ENCODE results near the gene PCDHB6. TPM values are rescaled to one million over a fixed set of nuclear protein-coding genes. Genes with fewer than 3 reads are reported as not detected.
A peak's percentile ranks its signal among the peaks of the same experiment; 100 is the strongest.

Gene PCDHB6
- total RNA-seq, 2 donors from 2014 or later, result 0.66 to 2.0 TPM

DNA sequence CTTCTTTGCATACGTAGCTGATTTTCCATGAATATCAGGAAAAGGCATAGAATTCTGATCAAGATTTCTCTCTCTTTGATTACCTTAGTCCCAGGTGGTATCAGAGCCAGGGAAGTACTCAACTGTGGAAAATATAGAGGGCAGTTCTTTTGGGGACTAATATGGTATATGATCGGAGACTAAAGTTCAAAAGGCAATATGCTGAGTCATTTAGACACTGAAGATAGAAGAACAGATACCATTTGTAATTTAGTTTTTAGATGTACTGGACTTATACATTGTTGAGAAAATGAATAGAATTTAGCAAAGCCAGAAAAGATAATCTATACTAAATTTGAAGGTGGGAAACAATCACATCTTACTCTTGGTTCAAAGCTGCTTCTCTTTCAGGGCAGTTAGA lies 44.5 kb upstream of the PCDHB6 start:
- Mint-ChIP-seq H3K27ac (no peak overlapping the region), H3K4me3 (no peak overlapping the region), H3K27me3 (ENCODE audit: insufficient read depth) (no peaks in the 10 kb centered on the region), H3K4me1 (no peaks in the 10 kb centered on the region), H3K9me3 (peaks cover 17% of the 10 kb centered on the region), H3K36me3 (ENCODE audit: low read depth) (peaks cover 47% of the 10 kb centered on the region)
- Histone ChIP-seq H3K27me3 (ENCODE audit: control insufficient read depth, insufficient read depth, low read length, poor library complexity, severe bottlenecking) (no peaks in the 10 kb centered on the region), H3K27ac (ENCODE audit: low read depth, low read length) (no peak overlapping the region), H3K9ac (ENCODE audit: extremely low read depth, low read length, poor library complexity, severe bottlenecking) (no peak overlapping the region), H3K4me1 (ENCODE audit: control insufficient read depth, insufficient read depth, low read length) (no peaks in the 10 kb centered on the region), H3K4me3 (ENCODE audit: low read length) (no peak overlapping the region), H3K36me3 (ENCODE audit: control insufficient read depth, insufficient read depth, low read length) (peaks cover 3% of the 10 kb centered on the region), H3K9me3 (ENCODE audit: control insufficient read depth, low read length) (peaks cover 10% of the 10 kb centered on the region)
- WGBS, 2 experiments (ENCODE audit: insufficient coverage in 1 of 2, insufficient read length in 1 of 2), result 50 to 71% methylated on average over 1 to 2 of the region's 2 CpGs
- TF ChIP-seq, protein P1, sequence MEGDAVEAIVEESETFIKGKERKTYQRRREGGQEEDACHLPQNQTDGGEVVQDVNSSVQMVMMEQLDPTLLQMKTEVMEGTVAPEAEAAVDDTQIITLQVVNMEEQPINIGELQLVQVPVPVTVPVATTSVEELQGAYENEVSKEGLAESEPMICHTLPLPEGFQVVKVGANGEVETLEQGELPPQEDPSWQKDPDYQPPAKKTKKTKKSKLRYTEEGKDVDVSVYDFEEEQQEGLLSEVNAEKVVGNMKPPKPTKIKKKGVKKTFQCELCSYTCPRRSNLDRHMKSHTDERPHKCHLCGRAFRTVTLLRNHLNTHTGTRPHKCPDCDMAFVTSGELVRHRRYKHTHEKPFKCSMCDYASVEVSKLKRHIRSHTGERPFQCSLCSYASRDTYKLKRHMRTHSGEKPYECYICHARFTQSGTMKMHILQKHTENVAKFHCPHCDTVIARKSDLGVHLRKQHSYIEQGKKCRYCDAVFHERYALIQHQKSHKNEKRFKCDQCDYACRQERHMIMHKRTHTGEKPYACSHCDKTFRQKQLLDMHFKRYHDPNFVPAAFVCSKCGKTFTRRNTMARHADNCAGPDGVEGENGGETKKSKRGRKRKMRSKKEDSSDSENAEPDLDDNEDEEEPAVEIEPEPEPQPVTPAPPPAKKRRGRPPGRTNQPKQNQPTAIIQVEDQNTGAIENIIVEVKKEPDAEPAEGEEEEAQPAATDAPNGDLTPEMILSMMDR (conservative IDR thresholded peaks at IDR 0.05), result no peak
- DNase-seq, result no peak

DNA sequence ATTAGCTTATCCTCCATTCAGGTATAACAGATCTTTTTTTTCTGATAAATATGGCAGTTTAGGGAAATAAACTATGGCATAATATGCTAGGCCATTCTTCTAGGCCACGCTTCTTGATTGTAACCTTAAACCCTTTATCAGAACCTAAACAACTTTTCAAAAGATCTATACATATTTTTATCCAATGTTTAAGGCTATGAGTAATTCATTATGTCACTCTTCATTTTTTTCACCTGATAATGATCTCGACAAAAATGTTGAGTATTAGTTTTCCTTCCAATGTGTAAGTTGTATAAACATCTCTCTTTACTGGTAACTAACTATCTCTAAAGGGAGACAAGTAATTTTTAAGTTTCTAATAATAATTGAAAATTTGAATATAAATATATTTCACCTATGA lies 30.6 kb upstream of the PCDHB6 start:
- no peaks in the 10 kb centered on the region for H3K27me3 ChIP-seq (ENCODE audit: control insufficient read depth, insufficient read depth, low read length, poor library complexity, severe bottlenecking)
- H3K4me3 ChIP-seq (ENCODE audit: low read length), result no peak overlapping the region
- TF ChIP-seq, protein P1 (conservative IDR thresholded peaks at IDR 0.05), result no peak
- peaks cover 2% of the 10 kb centered on the region for H3K27me3 Mint-ChIP-seq (ENCODE audit: insufficient read depth)
- no peak overlapping the region for H3K27ac Mint-ChIP-seq
- H3K4me3 Mint-ChIP-seq, result no peak overlapping the region
- no peak overlapping the region for H3K27ac ChIP-seq (ENCODE audit: low read depth, low read length)
- no peaks in the 10 kb centered on the region for H3K4me1 Mint-ChIP-seq
- peaks cover 20% of the 10 kb centered on the region for H3K36me3 Mint-ChIP-seq (ENCODE audit: low read depth)
- peaks cover 30% of the 10 kb centered on the region for H3K9me3 Mint-ChIP-seq
- peaks cover 11% of the 10 kb centered on the region for H3K9me3 ChIP-seq (ENCODE audit: control insufficient read depth, low read length)
- no CpG with 5 or more reads among the region's 2 CpGs for WGBS, 2 experiments (ENCODE audit: insufficient coverage in 1 of 2, insufficient read length in 1 of 2)
- H3K9ac ChIP-seq (ENCODE audit: extremely low read depth, low read length, poor library complexity, severe bottlenecking), result no peak overlapping the region
- H3K36me3 ChIP-seq (ENCODE audit: control insufficient read depth, insufficient read depth, low read length), result no peaks in the 10 kb centered on the region
- no peaks in the 10 kb centered on the region for H3K4me1 ChIP-seq (ENCODE audit: control insufficient read depth, insufficient read depth, low read length)
- DNase-seq, result no peak

DNA sequence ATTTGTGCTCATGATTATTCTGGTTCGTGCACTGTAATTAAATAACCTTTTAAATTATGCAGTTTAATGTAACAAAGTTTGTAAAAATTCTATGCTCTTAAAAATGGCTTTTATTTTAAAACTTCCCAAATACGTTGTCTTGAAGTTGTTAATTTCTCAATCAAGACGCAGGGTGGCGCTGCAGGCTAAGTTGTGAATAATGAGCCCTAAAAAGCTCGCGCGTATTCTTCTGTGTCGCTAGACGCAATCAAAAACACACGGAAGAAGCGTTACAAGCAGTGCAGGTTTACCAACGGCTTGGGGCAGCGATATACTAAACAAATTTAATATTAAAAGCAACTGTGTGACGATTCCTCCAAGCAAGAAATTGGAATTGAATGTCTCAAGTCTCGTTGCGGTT lies 28.3 kb upstream of the PCDHB6 start, which contains the start of gene PCDHB4:
PCDHB4 (plus strand) TSS at position 256 of the 400 bp plus-strand sequence. CDS start 181 bp downstream, outside the sequence.
- H3K9me3 Mint-ChIP-seq, result peaks cover 17% of the 10 kb centered on the region
- H3K27ac Mint-ChIP-seq, result no peak within 1 kb of the TSS
- Histone ChIP-seq H3K27me3 (ENCODE audit: control insufficient read depth, insufficient read depth, low read length, poor library complexity, severe bottlenecking) (no peaks in the 10 kb centered on the region), H3K27ac (ENCODE audit: low read depth, low read length) (no peak within 1 kb of the TSS), H3K4me3 (ENCODE audit: low read length) (no peak within 1 kb of the TSS), H3K9me3 (ENCODE audit: control insufficient read depth, low read length) (peaks cover 5% of the 10 kb centered on the region), H3K9ac (ENCODE audit: extremely low read depth, low read length, poor library complexity, severe bottlenecking) (no peak within 1 kb of the TSS), H3K36me3 (ENCODE audit: control insufficient read depth, insufficient read depth, low read length) (no peaks in the 10 kb centered on the region), H3K4me1 (ENCODE audit: control insufficient read depth, insufficient read depth, low read length) (no peaks in the 10 kb centered on the region)
- TF ChIP-seq, protein P1 (conservative IDR thresholded peaks at IDR 0.05), result peak; percentile 85
- peaks cover 17% of the 10 kb centered on the region for H3K36me3 Mint-ChIP-seq (ENCODE audit: low read depth)
- WGBS, 2 experiments (ENCODE audit: insufficient coverage in 1 of 2, insufficient read length in 1 of 2), result 75 to 80% methylated on average over 11 to 16 of the region's 16 CpGs
- peaks cover 2% of the 10 kb centered on the region for H3K27me3 Mint-ChIP-seq (ENCODE audit: insufficient read depth)
- H3K4me3 Mint-ChIP-seq, result no peak within 1 kb of the TSS
- H3K4me1 Mint-ChIP-seq, result no peaks in the 10 kb centered on the region
- peak; percentile 81 for DNase-seq

All from endodermal cell (in vitro differentiated cells).